H1 (cell line): ENCODE results near the gene MED19. TPM values are rescaled to one million over a fixed set of nuclear protein-coding genes. Genes with fewer than 3 reads are reported as not detected.
"Not testable (repeated sequence)": the region's sequence is repeated elsewhere in the genome, so short reads cannot be mapped to it uniquely, and the experiment has no call there.

Experiments used
- CTCF ChIA-PET: fragments of 300-600 bp; sonication (Branson Sonifier 250); formaldehyde crosslinking; loops from one replicate; lab custom pipeline; 2021; ENCODE audit not compliant: partially characterized antibody; lab: Charles Lee
- POLR2A ChIA-PET: fragments of 300-600 bp; sonication (Branson Sonifier 250); formaldehyde crosslinking; loops from one replicate; lab custom pipeline; 2021; ENCODE audit warnings: inconsistent platforms; ENCODE audit not compliant: partially characterized antibody; lab: Charles Lee
- DNase-seq, 2 experiments: peaks; one replicate each; pipeline versions ENCODE4 v3.0.0 to v3.0.0-alpha.2; 2010 to 2022; ENCODE audit warnings: low spot score in 2 of 2, low read depth in 1 of 2, mixed read lengths in 1 of 2
- FAIRE-seq: peaks from 2 replicates; lab custom pipeline; 2011; peaks lifted over from hg19 to GRCh38; lab: Jason Lieb, UNC
- H2AFZ ChIP-seq: 2 replicates; pipeline ENCODE4 v1.8.1; 2012; ENCODE audit warnings: low read length, inconsistent platforms
- H2AK5ac ChIP-seq: 2 replicates; pipeline ENCODE4 v1.6.1; 2013; ENCODE audit warnings: low read depth, low read length
- H2BK120ac ChIP-seq: replicated peaks from 2 replicates; pipeline ENCODE3; 2013; ENCODE audit warnings: low read depth, low read length, inconsistent platforms
- H2BK12ac ChIP-seq: 2 replicates; pipeline ENCODE4 v1.6.1; 2013; ENCODE audit warnings: low read depth, low read length
- H2BK15ac ChIP-seq: 2 replicates; pipeline ENCODE4 v1.6.1; 2013; ENCODE audit warnings: low read length
- H2BK20ac ChIP-seq: 2 replicates; pipeline ENCODE4 v1.6.1; 2013; ENCODE audit warnings: low read length
- H2BK5ac ChIP-seq: 2 replicates; pipeline ENCODE4 v1.6.1; 2013; ENCODE audit warnings: low read depth, low read length
- H3K14ac ChIP-seq: 2 replicates; pipeline ENCODE4 v1.6.1; 2013; ENCODE audit warnings: inconsistent platforms; ENCODE audit not compliant: insufficient read length
- H3K18ac ChIP-seq: 2 replicates; pipeline ENCODE4 v1.6.1; 2013; ENCODE audit warnings: low read length; ENCODE audit errors: extremely low read depth
- H3K23ac ChIP-seq: 2 replicates; pipeline ENCODE4 v1.6.1; 2013; ENCODE audit warnings: inconsistent platforms; ENCODE audit not compliant: insufficient read length
- H3K23me2 ChIP-seq: 2 replicates; pipeline ENCODE4 v1.6.1; 2013; ENCODE audit warnings: low read depth, low read length
- H3K27ac ChIP-seq: 2 replicates; pipeline ENCODE4 v1.6.1; 2011; ENCODE audit warnings: low read depth, low read length, inconsistent platforms
- H3K27me3 ChIP-seq, 4 experiments: replicated peaks in 1 of 4; 1 replicate in 1 of 4; 2 replicates in 3 of 4; pipeline versions ENCODE4 v1.6.1 to v1.8.1; 2011 to 2013; ENCODE audit warnings: low read length in 3 of 4, mild to moderate bottlenecking in 3 of 4, inconsistent platforms in 2 of 4, mixed read lengths in 2 of 4, moderate library complexity in 1 of 4; ENCODE audit not compliant: control insufficient read depth in 3 of 4, insufficient read depth in 3 of 4; ENCODE audit errors: extremely low read depth in 1 of 4
- H3K36me3 ChIP-seq, 4 experiments: 2 replicates each; pipeline versions ENCODE4 v1.6.1 to v1.8.1; 2011 to 2013; ENCODE audit warnings: mild to moderate bottlenecking in 4 of 4, low read length in 3 of 4, moderate library complexity in 2 of 4, control low read depth in 1 of 4, inconsistent platforms in 1 of 4; ENCODE audit not compliant: insufficient read depth in 4 of 4, control insufficient read depth in 2 of 4
- H3K4ac ChIP-seq: replicated peaks from 2 replicates; pipeline ENCODE3; 2013; ENCODE audit warnings: low read length, low read depth, mixed read lengths, inconsistent platforms; ENCODE audit not compliant: insufficient read length
- H3K4me1 ChIP-seq, 4 experiments: replicated peaks in 1 of 4; 1 replicate in 1 of 4; 2 replicates in 3 of 4; pipeline versions ENCODE4 v1.6.1 to v1.8.1; 2011 to 2013; ENCODE audit warnings: low read length in 3 of 4, inconsistent platforms in 2 of 4, mixed read lengths in 1 of 4; ENCODE audit not compliant: insufficient read depth in 4 of 4, control insufficient read depth in 3 of 4
- H3K4me2 ChIP-seq, 2 experiments: 2 replicates each; pipeline versions ENCODE4 v1.6.1 to v1.8.1; 2011 to 2013; ENCODE audit warnings: low read depth in 2 of 2, low read length in 2 of 2, control low read depth in 1 of 2, inconsistent platforms in 1 of 2, mild to moderate bottlenecking in 1 of 2; ENCODE audit not compliant: insufficient read depth in 1 of 2
- H3K4me3 ChIP-seq, 4 experiments: fragments of 200-600, 300-600 bp in 1 of 4; sonication (generic), shearing (Covaris generic), sonication (Bioruptor Twin) in 1 of 4; 2 replicates each; pipeline versions ENCODE4 v1.5.1 to v1.8.1; 2011 to 2016; ENCODE audit warnings: low read length in 4 of 4, low read depth in 3 of 4, control low read depth in 2 of 4, inconsistent platforms in 2 of 4, mild to moderate bottlenecking in 2 of 4, mixed read lengths in 1 of 4, moderate library complexity in 1 of 4; ENCODE audit not compliant: insufficient read depth in 2 of 4; ENCODE audit errors: extremely low read depth in 1 of 4
- H3K56ac ChIP-seq: replicated peaks from 2 replicates; pipeline ENCODE3; 2013; ENCODE audit warnings: low read depth, mild to moderate bottlenecking, mixed read lengths, low read length, inconsistent platforms; ENCODE audit not compliant: insufficient read length
- H3K79me1 ChIP-seq: 2 replicates; pipeline ENCODE4 v1.6.1; 2013; ENCODE audit warnings: low read depth, low read length, control low read depth
- H3K79me2 ChIP-seq, 2 experiments: 2 replicates each; pipeline versions ENCODE4 v1.6.1 to v1.8.1; 2012 to 2013; ENCODE audit warnings: low read length in 2 of 2, mild to moderate bottlenecking in 2 of 2, inconsistent platforms in 1 of 2; ENCODE audit not compliant: insufficient read depth in 2 of 2, control insufficient read depth in 1 of 2
- H3K9ac ChIP-seq, 4 experiments: replicated peaks in 1 of 4; 1 replicate in 1 of 4; 2 replicates in 3 of 4; pipeline versions ENCODE4 v1.6.1 to v1.8.1; 2011 to 2013; ENCODE audit warnings: low read depth in 3 of 4, low read length in 3 of 4, control low read depth in 2 of 4, mild to moderate bottlenecking in 2 of 4, moderate library complexity in 2 of 4, inconsistent platforms in 1 of 4; ENCODE audit errors: extremely low read depth in 1 of 4
- H3K9me3 ChIP-seq, 2 experiments: 2 replicates each; pipeline versions ENCODE4 v1.6.1 to v1.8.1; 2012 to 2013; ENCODE audit warnings: mild to moderate bottlenecking in 2 of 2, moderate library complexity in 2 of 2, control low read depth in 1 of 2, inconsistent platforms in 1 of 2, low read depth in 1 of 2, low read length in 1 of 2, mixed read lengths in 1 of 2; ENCODE audit not compliant: insufficient read depth in 2 of 2
- H4K20me1 ChIP-seq, 2 experiments: replicated peaks in 1 of 2; 2 replicates each; pipeline versions ENCODE3 to v1.8.1; 2011 to 2013; ENCODE audit warnings: inconsistent platforms in 2 of 2, low read length in 2 of 2, mild to moderate bottlenecking in 1 of 2; ENCODE audit not compliant: insufficient read depth in 2 of 2, control insufficient read depth in 1 of 2
- H4K5ac ChIP-seq: 2 replicates; pipeline ENCODE4 v1.6.1; 2013; ENCODE audit warnings: low read length, low read depth, mixed read lengths, inconsistent platforms; ENCODE audit not compliant: insufficient read length
- H4K8ac ChIP-seq: 2 replicates; pipeline ENCODE4 v1.8.0; 2013; ENCODE audit warnings: mild to moderate bottlenecking, moderate library complexity, low read length, inconsistent platforms; ENCODE audit not compliant: insufficient read depth; ENCODE audit errors: extremely low read depth
- H4K91ac ChIP-seq: replicated peaks from 2 replicates; pipeline ENCODE3; 2013; ENCODE audit warnings: low read length, mixed read lengths, inconsistent platforms; ENCODE audit not compliant: insufficient read length
- CEBPB ChIP-seq: IDR thresholded peaks from 2 replicates; pipeline ENCODE4 v1.6.1; 2012; ENCODE audit warnings: low read depth, low read length
- HDAC2 ChIP-seq, 2 experiments: fragments of 300-600 bp in 1 of 2; sonication (generic) in 1 of 2; IDR thresholded peaks; 2 replicates each; pipeline ENCODE4 v1.6.1; 2011 to 2012; ENCODE audit warnings: low read depth in 2 of 2, low read length in 2 of 2, mild to moderate bottlenecking in 2 of 2, moderate library complexity in 2 of 2, borderline replicate concordance in 1 of 2, inconsistent platforms in 1 of 2
- KDM1A ChIP-seq: fragments of 200-600, 300-600 bp; sonication (generic); IDR thresholded peaks from 2 replicates; pipeline ENCODE4 v1.7.1; 2016; ENCODE audit warnings: mild to moderate bottlenecking, low read length, borderline replicate concordance
- MAX ChIP-seq: IDR thresholded peaks from 2 replicates; pipeline ENCODE4 v1.6.1; 2012; ENCODE audit warnings: inconsistent platforms
- POU5F1 ChIP-seq: IDR thresholded peaks from 2 replicates; pipeline ENCODE4 v1.6.1; 2011; ENCODE audit warnings: low read depth, mild to moderate bottlenecking, low read length, moderate library complexity
- WGBS, 2 experiments: shearing (Covaris generic) in 1 of 2; methylation state at CpG; one replicate each; pipeline versions ENCODE4 v1.1.6 to v1.1.7; 2013 to 2015; ENCODE audit warnings: low lambda C conversion rate in 2 of 2, mixed read lengths in 2 of 2, inconsistent platforms in 1 of 2, low coverage in 1 of 2, missing lambda C conversion rate in 1 of 2; ENCODE audit not compliant: insufficient replicate concordance in 2 of 2, insufficient coverage in 1 of 2, insufficient read length in 1 of 2; ENCODE audit errors: extremely low coverage in 1 of 2, missing lambda C conversion rate in 1 of 2; 5-methylcytosine and 5-hydroxymethylcytosine counted together
- polyA plus RNA-seq, 7 experiments: library from polyadenylated mRNA; depleted of rRNA in 3 of 7; stranded (reverse) in 5 of 7; unstranded in 2 of 7; fragments of >200 nt in 5 of 7; fragments of 200-250 nt in 2 of 7; gene quantifications; 1 replicate in 5 of 7; 2 replicates in 1 of 7; 4 replicates in 1 of 7; pipeline versions ENCODE4 v1.2.1 to v1.2.3, GENCODE V29; 2011 to 2013; ENCODE audit warnings: missing spikeins in 2 of 7, mixed read lengths in 2 of 7
- total RNA-seq: library from RNA; stranded (reverse); fragmentation: NEBNext Ultra II Directional; extraction: Animal tissue kit (Norgen Biotek cat#: 25700); gene quantifications from 2 replicates; pipeline ENCODE4 v1.2.1, GENCODE V29; 2021
- TF ChIP-seq, protein P1 (sequence below): IDR thresholded peaks from 2 replicates; pipeline ENCODE4 v1.6.1; 2011; ENCODE audit warnings: low read depth, mild to moderate bottlenecking, low read length; ENCODE audit not compliant: insufficient read depth

MED19 gene
- total and polyA plus RNA-seq, 2 of the 8 experiments (the other 6 are each of a cell fraction or from before 2014, with no cell fraction given) = 19.4 to 35.4 TPM

DNA sequence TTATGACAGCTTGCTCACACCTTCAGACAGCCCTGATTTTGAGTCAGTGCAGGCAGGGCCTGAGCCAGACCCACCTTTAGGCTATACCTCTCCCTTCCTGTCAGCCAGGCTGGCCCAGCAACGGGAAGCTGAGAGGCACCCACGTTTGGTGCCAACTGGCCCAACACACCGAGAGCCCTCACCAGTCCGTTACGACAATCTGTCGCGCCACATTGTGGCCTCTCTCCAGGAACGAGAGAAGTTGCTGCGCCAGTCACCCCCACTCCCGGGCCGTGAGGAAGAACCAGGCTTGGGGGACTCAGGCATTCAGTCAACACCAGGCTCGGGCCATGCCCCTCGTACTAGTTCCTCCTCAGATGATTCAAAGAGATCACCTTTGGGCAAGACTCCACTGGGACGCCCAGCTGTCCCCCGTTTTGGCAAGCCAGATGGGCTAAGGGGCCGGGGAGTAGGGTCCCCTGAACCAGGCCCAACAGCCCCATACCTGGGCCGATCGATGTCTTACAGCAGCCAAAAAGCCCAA lies 13.1 kb downstream of the MED19 start (continued):
- TF ChIP-seq CEBPB = no peak
- no peak for TF ChIP-seq HDAC2 (IDR thresholded peaks at IDR 0.05; ENCODE audit: borderline replicate concordance in 1 of 2, low read depth in 2 of 2, low read length in 2 of 2)
- no peak for TF ChIP-seq POU5F1
- TF ChIP-seq, protein P1, sequence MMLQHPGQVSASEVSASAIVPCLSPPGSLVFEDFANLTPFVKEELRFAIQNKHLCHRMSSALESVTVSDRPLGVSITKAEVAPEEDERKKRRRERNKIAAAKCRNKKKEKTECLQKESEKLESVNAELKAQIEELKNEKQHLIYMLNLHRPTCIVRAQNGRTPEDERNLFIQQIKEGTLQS = no peak
- no peak for TF ChIP-seq KDM1A
- TF ChIP-seq MAX = no peak

DNA sequence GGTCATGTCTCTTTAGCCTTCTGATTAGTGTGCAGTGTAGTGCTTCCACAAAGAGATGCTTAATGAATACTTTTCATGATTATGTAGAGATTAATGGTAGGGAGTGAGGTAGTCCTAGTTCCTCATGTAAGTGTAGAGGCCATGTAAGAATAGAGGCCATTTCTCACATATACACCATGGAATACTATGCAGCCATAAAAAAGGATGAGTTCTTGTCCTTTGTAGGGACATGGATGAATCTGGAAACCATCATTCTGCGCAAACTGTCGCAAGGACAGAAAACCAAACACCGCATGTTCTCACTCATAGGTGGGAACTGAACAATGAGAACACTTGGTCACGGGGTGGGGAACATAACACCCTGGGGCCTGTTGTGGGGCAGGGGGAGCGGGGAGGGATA lies 21.5 kb downstream of the MED19 start:
- H3K23me2 ChIP-seq, H2BK120ac ChIP-seq, DNase-seq, H4K8ac ChIP-seq, H2AFZ ChIP-seq, H3K9ac ChIP-seq, H4K91ac ChIP-seq, H3K27ac ChIP-seq, H3K18ac ChIP-seq, H3K23ac ChIP-seq, H2AK5ac ChIP-seq, H3K4me1 ChIP-seq, H3K79me2 ChIP-seq, H2BK15ac ChIP-seq, H3K4ac ChIP-seq, H3K79me1 ChIP-seq, H2BK5ac ChIP-seq, H4K20me1 ChIP-seq, H3K4me3 ChIP-seq, H3K56ac ChIP-seq, H3K14ac ChIP-seq, H4K5ac ChIP-seq, FAIRE-seq, H2BK12ac ChIP-seq, H3K4me2 ChIP-seq, H2BK20ac ChIP-seq, H3K27me3 ChIP-seq, H3K9me3 ChIP-seq: not testable (repeated sequence)
- peaks cover 9 to 73% (median 44%) of the 10 kb centered on the region in 4 experiments for H3K36me3 ChIP-seq
- CTCF ChIA-PET = interaction anchor here (1.2 kb wide), 1 partner anchor 123 kb away, joined by 4 read pairs; the partner anchor contains the start of gene UBE2L6
- 96% methylated on average over 5 of the region's 5 CpGs; no CpG with 5 or more reads in 1 of the 2 experiments for WGBS, 2 experiments
- POLR2A ChIA-PET = interaction anchor here (0.6 kb wide), 1 partner anchor 26 kb away, joined by 3 read pairs; no protein-coding TSS in a partner anchor
